HG02938 (cell line): Measurements from ENCODE around the gene MBNL1.

Source experiments
- ATAC-seq: cut with Tn5 transposase; IDR thresholded peaks from one replicate; pipeline ENCODE4 v1.9.1; 2021; ENCODE audit warnings: mild to moderate bottlenecking, moderate library complexity; ENCODE audit not compliant: unreplicated experiment

MBNL1 gene

DNA sequence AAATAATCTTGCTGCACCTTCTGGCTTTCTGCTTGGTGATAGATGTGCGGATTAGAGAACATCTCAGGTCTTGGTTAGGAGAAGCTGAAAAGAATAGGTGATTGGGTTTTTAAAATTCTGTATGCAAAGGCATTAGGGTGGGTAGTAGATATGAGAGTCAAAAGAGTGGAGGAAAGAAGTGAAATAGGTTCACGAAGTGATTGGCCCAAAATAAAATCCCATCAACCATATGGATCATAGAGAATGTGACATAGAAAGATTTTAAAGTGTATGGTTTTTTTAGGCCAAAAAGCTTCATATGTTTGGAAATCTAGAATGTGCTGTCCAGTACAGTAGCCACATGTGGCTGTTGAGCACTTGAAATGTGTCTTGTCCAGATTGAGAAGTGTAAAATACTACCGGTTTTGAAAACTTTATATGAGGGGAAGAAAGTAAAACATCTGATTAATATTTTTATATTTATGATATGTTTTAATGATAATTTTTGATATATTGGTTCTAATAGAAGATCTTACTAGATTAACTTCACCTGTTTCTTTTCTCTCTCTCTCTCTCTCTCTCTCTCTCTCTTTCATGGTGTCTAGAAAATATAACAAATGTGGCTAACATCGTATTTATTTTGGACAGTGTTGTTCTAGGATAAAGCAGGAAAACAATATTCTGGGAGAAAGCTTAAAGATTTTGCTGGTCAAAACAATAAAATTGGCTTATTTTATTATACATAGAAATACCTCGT is 2.9 kb downstream of the MBNL1 start:
- no peak for ATAC-seq

DNA sequence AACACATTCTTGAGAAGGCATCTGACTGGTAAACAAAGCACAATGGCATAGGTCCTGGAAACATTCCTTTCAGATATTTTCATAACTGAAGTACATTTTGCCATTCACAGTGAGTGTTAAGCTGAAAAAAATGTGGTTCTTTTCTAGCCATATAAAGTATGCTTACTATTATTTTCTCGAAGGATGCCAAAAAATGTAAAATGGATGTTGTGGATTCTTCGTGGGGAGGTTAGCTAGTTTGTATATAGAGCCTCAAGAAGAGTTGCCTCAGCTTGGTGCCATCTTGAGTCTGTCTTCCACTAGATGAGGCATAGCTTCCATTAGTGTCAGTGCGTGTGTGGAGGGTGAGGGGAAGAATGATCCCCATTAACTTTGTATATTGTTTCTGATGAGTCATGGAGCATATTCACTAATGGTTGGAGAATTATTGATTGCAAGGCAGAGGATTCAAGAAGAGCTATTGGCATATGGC is 4.1 kb downstream of the MBNL1 start:
- no peak for ATAC-seq

- no peak for ATAC-seq
These were observed 8.0 kb downstream of the MBNL1 start for GRCh38 chr3:152276681-152277080.

- no peak for ATAC-seq
These were observed 8.5 kb downstream of the MBNL1 start for GRCh38 chr3:152277198-152277597.

DNA sequence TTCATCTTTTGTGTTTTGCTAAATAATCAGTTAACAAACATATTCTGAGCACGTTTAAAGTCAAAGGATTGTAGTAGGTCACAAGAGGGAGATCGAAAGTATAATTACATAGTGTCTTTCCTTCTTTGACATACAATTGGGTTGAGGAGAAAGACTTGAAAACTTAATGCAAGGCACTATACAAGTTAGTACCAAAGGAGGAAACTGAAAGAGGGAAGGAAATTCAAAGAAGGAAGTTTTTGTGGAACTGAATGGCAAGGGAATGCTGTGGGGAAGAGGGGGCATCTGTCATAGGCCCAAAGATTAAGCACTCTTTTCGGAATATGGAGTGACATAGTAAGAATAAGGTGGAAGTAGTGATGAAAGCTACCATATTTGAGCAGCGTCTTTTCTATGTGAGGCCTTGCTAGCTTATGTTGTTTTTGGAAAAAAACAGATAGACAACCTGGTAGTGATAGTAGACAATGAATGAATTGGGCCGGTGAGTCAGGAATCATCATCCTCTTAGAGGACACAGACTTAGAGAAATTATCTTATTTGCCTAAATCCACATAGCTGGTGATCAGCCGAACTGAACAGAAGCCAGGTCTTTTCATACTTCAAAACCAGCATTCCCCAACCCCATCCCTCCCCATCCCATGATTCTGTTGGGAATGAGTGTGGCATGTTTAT is 10.2 kb downstream of the MBNL1 start:
- no peak for ATAC-seq

- ATAC-seq: no peak
These were observed 10.8 kb downstream of the MBNL1 start for GRCh38 chr3:152279479-152279878.

DNA sequence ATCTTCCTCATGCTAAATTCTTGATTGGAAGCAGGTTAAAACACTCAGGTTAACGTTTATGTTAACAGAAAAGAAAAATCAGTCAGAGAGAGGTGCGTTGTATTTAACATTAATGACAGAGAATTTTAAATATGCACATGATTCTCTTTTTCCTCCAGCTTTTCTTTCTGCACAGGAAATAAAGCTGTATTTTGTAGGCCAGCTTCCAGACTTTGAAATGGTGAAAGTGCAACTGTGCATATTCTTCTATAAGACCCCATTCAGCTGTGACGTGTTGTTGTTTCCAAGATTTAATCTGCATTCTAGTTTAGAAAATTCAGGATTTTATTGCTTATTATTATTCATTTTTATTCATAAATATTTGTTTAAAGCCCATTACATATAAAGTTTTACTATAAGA is 11.8 kb downstream of the MBNL1 start:
- ATAC-seq: no peak

- ATAC-seq: peak; percentile 90
These were observed 12.5 kb downstream of the MBNL1 start for GRCh38 chr3:152281133-152281713.

GRCh38 chr3:152282813-152283212 is 14.1 kb downstream of the MBNL1 start:
- no peak for ATAC-seq

- ATAC-seq: no peak
These were observed 15.0 kb downstream of the MBNL1 start for GRCh38 chr3:152283492-152284381.

DNA sequence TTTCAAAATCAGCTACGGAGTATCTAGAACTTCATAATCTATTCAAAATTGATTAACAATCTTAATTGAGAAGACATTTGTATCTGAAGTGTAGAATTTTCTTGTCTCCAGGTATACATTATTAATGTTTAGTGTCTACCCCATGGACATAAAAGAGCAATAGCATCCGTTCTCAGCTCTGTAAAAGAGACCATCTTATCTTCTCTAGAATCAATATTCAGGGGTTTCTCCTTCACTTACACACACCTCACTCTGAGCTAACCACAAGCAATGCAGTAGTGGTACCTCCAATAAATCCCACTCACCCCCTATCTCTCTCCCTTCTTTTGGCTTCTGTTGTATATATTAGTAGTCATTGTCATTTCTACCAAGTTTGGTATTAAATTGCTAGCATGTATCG is 16.2 kb downstream of the MBNL1 start:
- no peak for ATAC-seq

- no peak for ATAC-seq
These were observed 16.8 kb downstream of the MBNL1 start for GRCh38 chr3:152285509-152285908.

GRCh38 chr3:152287898-152288576 is 19.3 kb downstream of the MBNL1 start:
- ATAC-seq: no peak

DNA sequence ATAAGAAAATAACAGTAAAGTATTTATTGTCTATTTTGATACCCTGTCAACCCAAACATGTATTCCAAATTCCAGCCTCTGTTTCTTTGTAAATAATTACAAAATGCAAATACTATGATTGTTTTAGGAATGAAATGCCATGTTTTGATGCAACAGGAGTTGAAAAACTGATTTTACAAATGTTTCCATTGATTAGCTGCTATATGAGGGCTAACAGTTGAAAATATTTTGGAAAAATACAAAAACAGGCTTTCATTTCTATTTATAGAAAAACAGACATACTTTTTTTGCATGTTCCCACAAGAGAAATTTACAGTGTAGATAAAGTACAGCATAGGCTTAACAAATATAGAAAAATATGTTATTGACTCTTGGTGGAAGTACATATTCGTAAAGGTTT is 20.0 kb downstream of the MBNL1 start:
- ATAC-seq: no peak

- ATAC-seq: no peak
These were observed 21.0 kb downstream of the MBNL1 start for GRCh38 chr3:152289708-152290107.

DNA sequence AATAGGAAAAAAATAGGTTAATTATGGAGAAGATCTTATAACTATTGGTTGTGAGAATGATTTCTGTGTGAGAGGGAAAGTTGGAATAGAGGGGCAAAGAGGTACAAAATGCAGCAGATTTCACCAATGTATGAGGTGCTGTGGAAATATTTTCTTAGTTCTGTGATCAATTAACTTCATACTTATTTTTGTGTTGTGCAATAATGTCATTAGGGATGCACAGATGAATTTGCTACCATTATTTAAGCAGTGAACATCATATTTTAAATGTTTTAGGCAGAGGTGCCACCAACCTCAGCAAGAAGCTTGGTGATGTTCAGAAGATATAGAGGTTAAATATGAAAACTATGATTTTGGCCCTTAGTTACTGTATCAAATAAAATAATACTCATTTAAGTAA is 21.6 kb downstream of the MBNL1 start:
- ATAC-seq: no peak

- ATAC-seq: no peak
These were observed 22.5 kb downstream of the MBNL1 start for GRCh38 chr3:152291238-152291637.

- ATAC-seq: peak; percentile 41
These were observed 22.9 kb downstream of the MBNL1 start for GRCh38 chr3:152291649-152292066.

GRCh38 chr3:152292366-152292765 is 23.6 kb downstream of the MBNL1 start:
- ATAC-seq: no peak

GRCh38 chr3:152293347-152294006 is 24.7 kb downstream of the MBNL1 start:
- ATAC-seq: no peak
